NCI-H128 (cell line): ENCODE results near the gene ACTG1.

Experiments
- DNase-seq: peaks from one replicate; lab custom pipeline; 2025; ENCODE audit not compliant: unreplicated experiment; lab: John Stamatoyannopoulos, UW

ACTG1 gene

DNA sequence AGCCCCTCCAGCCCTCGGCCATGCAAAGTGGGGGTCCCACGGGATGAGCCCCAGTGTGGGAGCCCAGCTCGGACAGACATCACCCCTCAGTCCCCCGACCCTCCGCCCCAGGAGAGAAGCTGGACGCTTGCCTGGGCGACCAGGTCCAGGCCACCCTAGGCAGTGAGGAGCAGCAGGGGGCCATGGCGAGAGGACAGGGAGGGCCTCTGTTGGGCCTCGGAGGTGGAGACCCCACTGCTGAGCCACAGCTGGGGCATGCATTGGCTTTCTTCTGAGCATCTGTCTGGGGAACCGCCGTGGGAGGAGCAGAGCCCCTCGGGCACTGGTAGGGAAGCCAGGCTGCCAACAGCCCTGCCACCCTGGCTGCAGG, 13.0 kb downstream of the ACTG1 start:
- DNase-seq, result no peak

DNA sequence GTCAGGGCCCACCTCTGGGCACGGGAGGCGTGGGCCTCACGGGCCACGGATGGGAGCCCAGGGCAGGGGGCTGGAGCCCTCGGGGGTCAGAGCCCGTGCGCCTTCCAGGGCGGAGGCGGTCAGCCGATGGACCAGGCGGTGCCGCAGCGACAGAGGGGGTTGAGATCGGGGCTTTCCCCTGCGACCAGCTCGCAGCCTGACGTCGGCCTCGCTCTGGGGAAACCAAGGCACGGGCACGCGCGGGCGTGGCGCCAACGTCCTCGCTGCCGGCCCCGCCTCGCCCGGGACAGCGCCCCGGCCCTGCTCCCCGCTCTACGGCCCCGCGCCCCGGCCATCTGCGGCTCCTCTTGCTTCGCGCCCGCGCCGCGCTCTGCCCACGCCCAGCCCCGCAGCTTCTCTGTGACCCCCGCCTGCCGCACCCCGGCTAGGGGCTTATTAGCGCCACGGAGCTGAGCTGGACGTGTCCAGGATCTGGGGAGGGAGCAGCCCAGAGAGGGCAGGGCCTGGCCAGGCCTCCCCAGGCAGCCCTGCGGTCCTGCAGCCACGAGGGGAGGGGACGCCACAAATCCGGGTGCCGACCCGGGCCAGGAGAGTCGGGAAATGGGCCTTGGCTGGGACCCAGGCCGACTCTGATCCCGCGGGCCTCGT, 13.5 kb downstream of the ACTG1 start:
- no peak for DNase-seq

DNA sequence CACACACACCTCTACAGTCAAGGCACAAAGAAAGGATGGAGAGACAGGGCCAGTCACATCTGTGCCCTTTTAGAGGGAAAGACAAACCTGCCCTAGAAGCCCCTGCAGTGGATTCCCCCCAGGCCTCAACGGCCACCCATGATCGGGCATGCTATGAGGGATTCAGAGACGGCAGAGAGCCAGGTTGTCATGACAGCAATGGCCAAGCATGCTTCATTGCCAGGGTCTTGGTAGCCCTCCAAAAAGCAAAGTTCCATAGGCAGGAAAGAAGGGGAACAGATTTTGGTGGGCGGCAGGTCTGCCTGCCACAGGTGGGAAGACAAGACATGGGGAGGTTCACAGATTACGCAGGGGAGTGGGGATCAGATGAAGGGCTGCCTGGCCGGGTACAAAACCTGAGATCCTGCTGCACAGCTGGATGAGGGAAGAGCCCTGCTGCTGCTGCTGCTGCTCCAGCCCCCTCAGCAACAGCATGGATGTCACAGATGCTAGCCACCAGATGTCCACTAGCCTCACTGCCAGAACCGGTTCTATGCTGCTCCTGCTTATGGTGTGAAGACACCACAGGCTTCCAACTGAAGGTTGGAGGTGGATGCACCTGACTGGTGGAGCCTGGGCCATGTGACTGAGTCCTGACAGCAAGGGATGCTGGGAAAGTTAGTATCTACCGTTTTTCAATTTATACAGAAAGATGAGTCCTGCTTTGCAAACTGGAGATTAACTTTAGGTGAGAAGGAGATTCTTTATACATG, 17.8 kb downstream of the ACTG1 start:
- DNase-seq, result no peak

DNA sequence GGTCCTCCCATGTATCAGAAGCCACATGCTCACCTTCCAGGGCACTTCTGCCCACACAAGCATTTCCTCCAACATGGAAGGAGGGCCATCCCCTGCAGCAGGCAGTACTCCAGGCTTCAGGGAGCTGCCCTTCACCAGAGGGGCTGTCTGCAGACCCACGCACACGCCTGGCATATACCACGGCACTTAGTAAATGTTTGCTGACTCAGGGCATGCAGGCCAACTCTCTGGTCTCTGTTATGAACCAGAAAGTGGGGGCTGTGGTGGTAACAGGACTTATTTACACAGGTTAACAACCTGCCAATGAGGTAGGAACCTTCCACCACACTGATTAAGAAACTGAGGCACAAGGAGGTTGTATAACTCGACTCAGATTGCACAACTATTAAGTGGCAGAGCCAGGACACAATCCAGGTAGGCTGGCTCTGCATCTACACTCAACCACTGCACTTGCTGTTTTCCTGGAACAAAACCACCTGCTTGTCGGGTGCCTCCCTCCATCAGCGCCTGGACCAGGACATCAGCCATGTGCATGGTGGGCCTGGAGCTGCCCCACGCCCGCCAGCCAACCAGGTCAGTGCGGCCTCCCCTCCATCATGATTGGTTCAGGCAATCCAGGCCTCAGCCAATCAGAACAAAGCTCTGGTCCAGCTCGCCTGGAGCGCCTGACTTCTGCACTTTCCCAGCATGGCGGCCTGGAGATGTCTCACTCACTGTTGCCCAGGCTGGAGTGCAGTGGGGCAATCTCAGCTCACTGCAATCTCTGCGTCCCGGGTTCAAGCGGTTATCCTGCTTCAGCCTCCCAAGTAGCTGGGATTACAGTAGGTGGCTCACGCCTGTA, 19.2 kb downstream of the ACTG1 start:
- no peak for DNase-seq

DNA sequence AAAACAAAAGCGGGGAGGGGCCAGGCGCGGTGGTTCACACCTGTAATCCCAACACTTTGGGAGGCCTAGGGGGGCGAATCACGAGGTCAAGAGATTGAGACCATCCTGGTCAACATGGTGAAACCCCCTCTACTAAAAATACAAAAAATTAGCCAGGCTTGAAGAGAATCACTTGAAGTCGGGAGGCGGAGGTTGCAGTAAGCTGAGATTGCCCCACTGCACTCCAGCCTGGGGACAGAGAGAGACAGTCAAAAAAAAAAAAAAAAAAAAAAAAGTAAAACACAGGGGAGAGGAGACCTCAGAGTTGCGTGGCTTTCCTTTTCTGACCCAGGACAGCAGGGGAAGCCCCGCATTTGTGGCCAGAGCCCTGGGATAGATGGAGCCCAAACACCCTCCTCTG, 19.9 kb downstream of the ACTG1 start:
- no peak for DNase-seq

DNA sequence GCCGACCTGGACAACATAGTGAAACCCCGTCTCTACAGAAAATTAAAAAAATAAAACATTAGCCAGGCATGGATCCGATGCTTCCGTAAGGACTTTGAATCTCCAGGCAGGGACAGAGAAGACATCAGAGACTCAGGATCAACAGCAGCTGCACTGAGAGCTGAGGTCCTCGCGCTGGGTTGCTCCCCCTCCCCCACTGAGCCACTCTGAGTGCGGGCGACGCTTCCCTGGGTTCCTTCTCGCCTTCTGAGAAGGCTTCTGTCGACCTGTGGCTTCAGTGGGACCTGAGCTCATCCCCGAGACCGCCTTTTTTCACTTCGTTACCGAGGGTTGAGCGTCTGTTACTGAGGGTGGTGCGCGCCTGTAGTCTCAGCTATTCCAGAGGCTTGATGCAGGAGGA, 20.4 kb downstream of the ACTG1 start:
- no peak for DNase-seq

DNA sequence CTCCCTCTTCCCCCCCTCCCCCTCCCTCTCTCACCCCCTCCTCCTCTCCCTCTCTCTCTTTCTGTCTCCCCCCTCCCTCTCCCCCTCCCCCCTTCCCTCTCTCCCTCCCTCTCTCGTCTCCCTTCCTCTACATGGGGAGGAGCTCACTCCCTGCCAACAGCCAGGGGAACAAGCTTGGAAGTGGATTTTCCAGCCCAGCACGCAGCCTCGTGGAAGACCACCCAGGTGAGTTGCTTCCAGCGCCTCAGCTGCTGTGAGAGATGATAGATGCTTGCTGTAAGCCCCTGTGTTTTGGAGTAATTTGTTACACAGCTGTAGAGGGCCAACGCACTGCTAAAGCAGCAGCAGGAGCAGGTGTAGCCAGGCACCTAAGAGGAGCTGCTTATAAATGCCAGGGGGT, 20.8 kb downstream of the ACTG1 start:
- no peak for DNase-seq

DNA sequence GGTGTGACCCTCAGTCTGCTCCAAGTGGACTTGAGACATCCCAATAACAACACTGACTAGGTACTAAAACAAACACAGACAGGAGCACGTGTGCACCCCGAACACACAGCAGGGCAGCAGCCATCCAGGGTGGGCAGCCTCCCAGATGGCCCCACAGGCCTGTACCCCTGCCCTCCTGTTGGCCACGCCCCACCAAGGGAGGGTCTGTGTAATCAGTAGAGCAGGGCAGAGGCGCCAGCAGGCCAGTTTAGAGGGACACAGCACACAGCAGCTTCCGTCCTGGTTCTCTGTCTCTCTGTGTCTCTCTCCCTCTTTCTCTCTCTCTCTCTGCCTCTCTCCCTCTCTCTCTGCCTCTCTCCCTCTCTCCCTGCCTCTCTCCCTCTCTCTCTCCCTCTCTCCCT, 21.4 kb downstream of the ACTG1 start:
- DNase-seq, result no peak

DNA sequence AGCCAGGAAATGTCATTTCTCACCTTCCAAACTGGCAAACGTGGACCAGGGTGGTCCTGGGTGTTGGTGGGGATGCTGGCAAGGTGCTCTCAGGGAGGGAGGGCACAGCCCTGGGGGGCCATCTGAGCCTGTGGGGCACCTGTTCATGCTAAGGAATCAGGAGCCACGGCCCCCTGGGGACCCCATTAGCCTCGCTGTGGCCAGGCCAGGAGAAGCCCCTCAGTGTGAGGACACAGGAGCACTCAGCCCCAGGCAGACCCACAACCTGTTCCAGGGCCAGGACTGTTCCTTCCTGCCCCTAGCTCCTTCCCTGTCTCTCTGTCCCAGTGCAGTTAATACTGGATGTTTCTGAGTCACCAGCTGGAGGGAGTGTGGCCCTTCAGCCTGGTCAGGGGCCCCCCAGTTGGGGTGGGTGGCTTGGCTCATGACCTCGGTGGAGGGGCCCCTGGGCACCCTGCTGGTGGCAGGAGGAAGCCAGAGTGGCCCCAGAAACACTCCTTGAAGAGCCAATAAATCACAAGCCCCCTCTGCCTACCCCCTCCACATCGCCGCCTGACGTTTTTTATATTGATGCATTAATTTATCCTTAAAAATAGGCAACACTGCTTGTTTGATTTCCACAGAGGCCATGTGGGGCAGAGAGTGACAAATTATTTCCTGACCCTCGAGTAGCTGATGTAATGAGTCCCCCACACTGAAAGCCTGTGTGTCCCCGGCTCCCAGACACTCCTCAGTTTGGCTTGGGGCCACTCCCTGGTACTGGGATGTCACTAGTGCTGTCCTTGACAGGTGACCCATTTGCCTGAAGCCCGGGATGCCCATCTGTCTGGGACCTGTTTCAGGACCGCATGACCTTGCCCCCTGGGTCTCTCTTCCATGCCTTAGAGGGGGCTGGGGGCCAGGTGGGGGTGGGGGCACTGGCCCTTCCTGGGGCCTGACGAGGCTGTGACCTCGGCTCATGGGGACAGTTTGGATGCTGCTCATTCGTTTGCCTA, 22.3 kb downstream of the ACTG1 start:
- DNase-seq, result no peak

DNA sequence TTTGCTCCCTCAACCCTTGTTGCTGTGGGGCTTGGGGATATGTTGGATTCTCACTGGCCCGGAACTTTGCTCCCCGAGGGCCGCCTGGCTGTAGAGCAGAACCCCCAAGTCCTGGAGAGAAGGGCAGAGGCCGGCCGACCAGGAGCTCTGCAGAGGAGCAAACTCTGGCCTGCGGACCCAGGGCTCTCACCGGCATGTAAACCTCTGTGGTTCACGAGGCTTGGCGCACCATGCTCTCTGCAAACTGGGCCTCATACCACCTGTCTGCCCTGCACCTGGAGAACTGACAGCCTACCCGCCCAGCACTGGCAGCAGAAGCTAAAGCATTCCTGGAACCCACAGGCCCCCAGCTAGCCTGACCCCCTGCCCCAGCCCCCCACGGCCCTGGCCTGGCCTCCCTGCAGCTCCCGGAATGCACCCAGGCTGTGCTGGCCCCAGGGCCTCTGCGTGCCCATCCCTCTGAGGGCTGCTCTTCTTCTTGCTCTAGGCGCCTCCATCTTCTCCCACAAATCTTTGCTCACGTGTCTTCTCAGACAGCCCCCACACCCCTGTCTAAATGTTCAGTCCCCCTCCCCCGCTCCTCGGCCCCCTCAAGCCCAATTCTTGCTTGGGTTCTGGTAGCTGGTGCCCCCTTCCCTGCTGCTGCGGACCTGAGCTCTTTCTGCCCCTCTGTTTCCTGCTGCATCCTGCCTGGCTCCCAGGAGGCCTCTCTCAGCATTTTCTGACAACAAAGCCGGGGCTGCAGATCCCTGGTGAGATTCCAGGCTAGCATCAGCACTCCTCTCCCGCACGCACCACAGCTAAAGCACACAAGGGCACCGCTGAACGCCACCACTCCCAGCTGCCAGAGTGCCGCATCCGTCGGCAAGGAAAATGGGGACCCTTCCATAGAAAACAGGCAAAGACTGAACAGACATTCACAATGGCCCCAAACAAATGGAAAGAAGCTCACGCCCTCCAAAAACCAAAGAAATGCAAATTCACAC, 23.3 kb downstream of the ACTG1 start:
- peak; percentile 18 for DNase-seq

DNA sequence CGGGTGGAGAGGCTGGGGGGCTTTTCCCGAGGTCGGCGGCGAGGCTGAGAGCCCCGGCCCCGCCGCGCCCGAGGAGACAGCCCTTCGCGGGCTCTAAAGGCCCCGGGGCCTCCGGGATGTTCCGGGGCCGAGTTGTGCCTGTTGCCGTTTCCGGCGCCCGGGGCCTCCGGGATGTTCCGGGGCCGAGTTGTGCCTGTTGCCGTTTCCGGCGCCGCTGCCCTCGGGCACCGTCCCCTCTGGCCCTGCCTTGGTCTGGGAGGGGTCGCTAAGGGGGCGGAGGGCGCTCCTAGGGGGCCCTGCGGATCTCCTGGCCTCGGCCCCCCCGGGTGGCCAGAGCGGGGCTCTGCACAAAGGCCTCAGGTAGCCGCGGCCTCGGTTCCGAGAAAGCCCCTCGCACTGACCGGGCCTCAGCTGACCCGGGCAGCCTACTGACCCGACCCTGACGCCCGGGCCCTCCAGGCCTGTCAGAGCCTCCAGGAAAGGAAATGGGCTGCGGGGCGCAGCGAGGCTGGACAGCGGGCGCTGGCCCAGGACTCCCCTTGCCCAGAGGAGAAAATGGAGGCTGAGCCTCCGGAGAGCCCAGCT, 24.2 kb downstream of the ACTG1 start:
- DNase-seq, result no peak

DNA sequence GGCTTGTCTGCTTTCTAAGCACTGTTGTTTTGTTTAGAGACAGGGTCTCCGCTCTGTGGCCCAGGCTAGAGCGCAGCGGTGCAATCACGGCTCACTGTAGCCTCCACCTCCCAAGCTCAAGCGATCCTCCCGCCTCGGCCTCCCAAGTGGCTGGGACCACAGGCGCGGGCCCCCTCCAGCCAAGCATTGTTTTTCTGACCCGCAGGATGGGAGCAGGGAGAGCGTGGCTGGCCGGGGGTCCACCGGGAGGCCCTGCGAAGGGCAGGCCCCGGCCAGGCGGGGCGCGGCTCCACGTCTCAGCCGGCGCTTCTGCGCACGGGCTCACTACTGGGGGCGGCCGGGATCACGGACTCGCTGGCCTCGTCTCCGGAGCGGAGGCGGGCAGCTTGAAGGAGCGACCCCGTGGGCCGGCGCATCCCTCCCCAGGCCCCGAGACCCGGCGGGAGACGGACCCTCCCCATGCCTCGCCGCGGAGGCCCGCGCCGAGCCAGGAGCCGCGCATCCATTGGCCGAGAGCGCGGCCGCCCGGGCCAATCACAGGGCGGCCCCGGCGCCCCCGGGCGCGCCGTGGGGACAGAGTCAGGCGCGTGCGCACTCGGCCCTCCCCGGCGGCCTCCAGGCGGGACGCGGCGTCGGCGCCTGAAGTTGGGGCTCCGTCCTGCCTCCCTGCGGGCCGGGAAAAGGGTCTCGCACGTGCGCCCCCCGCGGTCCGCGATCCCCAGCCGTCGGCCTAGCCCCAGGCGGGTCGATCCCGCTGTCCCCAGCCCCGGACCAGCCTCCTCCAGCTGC, 24.9 kb downstream of the ACTG1 start:
- DNase-seq, result peak; percentile 38

DNA sequence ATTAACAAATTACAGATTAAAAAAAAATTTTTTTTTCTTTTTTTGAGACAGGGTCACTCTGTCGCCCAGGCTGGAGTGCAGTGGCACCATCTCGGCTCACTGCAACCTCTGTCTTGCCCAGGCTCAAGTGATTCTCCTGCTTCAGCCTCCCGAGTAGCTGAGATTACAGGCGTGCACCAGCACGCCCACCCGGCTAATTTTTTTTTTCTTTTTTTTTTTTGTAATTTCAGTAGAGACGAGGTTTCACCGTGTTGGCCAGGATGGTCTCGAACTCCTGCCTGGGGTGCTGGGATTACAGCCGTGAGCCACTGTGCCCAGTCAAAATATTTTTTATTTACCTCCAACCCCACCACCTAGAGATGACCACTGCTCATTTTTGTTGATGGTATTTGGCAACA, 25.5 kb downstream of the ACTG1 start:
- no peak for DNase-seq

DNA sequence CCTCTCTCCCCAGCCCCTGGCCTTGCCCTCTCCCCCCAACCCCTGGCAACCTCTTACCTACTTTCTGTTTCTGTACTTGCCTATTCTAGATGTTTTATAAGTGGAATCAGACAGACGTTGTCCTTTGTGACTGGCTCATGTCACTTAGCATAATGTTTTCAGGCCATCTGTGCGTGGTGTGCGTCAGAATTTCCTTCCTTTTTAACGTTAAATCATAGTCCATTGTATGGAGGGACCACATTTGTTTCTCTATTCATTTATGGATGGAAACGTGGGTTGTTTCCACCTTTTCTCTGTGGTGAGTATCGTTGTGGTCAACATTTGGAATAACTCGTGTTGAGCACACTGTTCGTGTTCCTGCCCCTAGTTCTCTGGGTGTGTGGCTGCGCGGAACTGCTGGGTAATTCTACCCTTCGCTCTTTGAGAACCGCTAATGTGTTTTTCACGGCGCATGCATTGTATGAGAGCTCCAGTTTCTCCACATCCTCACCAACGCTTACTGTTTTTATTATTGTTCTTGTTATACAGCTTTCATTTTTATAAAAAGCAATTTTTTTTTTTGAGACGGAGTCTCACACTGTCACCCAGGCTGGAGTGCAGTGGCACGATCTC, 26.3 kb downstream of the ACTG1 start:
- DNase-seq, result no peak

DNA sequence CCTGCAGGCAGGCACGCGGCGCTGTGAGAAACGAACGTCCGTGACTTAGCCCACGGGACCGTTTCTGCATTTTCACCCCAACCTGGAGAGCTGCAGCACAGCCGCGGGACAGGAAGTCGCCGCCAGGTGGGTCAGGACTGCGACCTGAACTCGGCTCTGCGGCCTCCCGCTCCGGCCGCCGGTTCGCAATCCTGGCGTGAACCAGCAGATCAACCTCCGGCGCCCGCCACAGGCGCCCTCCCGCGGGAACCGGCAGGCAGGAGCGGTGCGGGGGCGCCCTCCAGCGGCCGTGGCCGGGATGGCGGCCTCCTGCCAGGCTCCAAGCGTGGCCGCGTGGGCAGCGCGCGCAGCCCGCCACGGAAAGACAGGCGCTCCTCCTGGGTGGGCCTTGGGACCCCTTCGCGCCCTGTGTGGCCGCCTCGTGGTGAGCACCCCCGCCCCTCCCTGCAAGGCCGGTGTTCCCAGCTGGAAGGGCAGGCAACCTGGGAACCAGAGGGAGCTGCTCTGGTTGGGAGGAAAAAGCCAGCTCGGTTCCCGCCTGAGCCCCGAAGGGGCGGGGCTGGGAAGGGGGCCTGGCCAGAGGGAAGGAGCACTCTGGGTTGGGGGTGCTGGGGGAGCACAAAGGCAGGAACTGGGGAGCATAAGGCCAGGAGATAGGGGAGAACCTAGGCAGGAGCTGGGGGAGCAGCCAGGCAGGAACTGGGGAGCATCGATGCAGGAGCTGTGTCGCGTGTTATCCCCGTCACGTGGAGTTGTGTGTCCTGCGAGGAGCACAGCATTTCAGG, 28.2 kb downstream of the ACTG1 start:
- peak; percentile 39 for DNase-seq

DNA sequence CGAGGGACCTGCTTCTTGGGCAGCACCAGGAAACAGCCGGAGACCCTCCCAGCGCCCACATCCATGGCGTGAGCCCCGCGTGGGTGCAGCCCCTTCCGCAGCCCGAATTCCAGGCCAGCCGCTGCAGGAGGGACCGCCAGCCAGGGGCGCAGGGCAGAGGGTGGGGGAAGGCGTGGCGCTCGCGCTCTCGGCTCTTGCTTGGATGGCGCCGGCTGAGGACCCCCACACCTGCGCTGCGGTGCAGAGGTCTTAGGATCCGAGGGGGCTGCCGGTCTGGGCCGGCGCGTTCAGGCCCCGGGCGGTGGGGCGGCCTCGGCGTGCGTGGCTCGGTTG, 28.8 kb downstream of the ACTG1 start:
- DNase-seq, result no peak

DNA sequence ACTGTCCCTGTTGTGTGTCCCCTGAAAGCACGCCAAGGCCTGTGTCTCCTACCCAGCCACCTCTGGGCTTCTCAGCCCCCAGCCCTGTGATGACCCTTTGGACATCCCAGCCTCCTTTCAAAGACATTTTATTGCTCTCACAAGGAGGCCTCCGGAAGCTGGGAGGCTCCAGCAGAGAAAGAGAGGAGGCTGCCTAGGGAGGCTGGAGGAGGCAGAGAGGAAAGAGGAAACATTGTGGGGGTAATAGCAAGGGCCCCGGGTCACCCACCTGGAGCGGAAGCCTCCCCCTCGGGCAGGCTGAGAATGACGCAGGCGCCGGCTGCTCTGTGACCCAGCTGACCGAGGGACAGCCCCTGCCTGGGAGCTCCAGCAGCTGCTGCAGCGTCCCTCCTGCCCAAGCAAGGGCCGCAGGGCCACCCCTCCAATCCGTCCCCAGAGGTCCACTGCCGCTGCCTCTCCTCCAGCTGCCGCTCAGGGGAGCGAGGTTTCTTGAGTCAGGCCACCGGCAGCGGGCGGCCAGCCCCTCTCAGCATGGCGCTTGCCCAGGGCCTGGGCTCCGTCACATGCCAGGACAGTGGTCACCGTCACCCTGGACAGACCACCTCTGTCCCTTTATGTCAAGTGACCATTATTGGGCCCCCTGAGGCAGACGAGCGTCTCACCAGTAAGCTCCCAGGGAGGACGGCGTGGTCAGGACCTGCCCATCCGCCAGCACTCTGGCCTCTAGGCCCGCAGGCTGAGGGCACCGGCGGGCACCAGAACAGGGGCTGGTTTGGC, 29.3 kb downstream of the ACTG1 start:
- DNase-seq, result no peak
